HFF-Myc (cell line): Measurements from ENCODE around the gene FHIP2A.
"Not testable (repeated sequence)": the region's sequence is repeated elsewhere in the genome, so short reads cannot be mapped to it uniquely, and the experiment has no call there.

Experiments used
- DNase-seq: peaks from one replicate; pipeline ENCODE4 v3.0.0-alpha.2; 2011; ENCODE audit warnings: low read depth; ENCODE audit errors: extremely low read depth
- H3K4me3 ChIP-seq: replicated peaks from 2 replicates; pipeline ENCODE4 v1.5.1; 2011; ENCODE audit warnings: low read depth, mild to moderate bottlenecking, control low read depth, low read length
- TF ChIP-seq, protein P1 (sequence below): IDR thresholded peaks from 2 replicates; pipeline ENCODE4 v1.5.1; 2012; ENCODE audit warnings: mild to moderate bottlenecking, low read depth, low read length, control low read depth; ENCODE audit errors: missing control alignments

The FHIP2A gene

DNA sequence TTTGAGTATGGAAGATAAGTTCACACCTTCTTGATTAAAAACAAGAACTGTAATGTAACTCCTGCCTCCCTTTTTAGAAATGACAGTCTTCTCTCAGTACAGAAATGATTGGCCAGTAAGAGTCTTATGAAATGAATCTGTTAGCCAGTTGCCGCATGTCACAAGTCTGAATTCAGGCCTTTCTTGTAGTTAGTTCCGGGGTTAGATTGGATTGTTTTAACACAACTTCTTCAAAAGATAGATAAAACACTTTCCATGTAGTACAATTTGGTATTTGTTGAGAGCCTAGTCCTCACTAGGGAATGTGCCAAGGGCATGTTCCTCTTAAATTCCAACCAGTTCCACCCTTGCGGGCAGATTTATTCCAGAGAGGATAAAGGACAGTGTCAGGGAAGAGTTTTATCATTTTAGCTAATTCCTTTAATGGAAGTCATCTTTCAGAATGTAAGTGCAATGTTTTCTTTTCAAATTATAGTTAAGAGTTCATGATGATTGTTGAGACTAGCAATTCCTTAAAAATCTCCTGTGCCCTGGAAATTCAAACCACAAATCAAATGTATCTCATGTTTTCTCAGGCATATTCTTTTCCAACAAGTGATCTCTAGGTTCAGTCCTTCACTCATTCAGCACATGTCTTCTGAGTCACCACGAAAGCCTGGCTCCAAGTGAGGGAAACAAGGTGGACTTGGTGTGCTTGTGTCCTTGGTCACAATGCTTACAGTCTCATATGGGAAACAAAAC, 4.1 kb downstream of the FHIP2A start:
- TF ChIP-seq, protein P1, sequence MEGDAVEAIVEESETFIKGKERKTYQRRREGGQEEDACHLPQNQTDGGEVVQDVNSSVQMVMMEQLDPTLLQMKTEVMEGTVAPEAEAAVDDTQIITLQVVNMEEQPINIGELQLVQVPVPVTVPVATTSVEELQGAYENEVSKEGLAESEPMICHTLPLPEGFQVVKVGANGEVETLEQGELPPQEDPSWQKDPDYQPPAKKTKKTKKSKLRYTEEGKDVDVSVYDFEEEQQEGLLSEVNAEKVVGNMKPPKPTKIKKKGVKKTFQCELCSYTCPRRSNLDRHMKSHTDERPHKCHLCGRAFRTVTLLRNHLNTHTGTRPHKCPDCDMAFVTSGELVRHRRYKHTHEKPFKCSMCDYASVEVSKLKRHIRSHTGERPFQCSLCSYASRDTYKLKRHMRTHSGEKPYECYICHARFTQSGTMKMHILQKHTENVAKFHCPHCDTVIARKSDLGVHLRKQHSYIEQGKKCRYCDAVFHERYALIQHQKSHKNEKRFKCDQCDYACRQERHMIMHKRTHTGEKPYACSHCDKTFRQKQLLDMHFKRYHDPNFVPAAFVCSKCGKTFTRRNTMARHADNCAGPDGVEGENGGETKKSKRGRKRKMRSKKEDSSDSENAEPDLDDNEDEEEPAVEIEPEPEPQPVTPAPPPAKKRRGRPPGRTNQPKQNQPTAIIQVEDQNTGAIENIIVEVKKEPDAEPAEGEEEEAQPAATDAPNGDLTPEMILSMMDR: no peak
- no peak overlapping the region for H3K4me3 ChIP-seq
- DNase-seq: peak; percentile 59

DNA sequence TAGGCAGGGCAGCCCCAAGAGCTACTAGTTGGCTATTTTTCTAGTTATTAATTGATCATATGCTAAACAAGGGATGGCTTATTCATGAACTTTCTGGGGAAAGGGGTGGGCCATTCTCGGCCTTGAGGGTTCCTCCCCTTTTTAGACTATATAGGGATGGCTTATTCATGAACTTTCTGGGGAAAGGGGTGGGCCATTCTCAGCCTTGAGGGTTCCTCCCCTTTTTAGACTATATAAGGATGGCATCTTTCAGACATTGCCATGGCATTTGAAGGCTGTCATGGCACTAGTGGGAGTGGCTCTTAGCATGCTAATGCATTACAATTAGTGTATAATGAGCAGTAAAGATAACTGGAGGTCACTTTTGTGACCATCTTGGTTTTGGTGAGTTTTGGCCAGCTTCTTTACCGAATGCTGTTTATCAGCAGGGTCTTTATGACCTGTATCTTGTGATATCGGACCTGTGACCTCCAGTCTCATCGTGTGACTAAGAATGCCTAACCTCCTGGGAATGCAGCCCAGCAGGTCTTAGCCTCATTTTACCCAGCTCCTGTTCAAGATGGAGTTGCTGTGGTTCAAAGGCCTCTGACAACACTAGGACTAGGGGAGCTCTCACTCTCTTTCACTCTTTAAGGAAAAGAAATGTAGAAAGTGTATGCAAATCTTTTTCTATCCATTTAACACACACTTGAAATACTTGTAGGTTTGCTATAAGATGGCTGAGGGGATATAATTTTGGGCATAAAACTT, 7.8 kb downstream of the FHIP2A start:
- TF ChIP-seq, protein P1: no peak
- no peak for DNase-seq
- no peak overlapping the region for H3K4me3 ChIP-seq

DNA sequence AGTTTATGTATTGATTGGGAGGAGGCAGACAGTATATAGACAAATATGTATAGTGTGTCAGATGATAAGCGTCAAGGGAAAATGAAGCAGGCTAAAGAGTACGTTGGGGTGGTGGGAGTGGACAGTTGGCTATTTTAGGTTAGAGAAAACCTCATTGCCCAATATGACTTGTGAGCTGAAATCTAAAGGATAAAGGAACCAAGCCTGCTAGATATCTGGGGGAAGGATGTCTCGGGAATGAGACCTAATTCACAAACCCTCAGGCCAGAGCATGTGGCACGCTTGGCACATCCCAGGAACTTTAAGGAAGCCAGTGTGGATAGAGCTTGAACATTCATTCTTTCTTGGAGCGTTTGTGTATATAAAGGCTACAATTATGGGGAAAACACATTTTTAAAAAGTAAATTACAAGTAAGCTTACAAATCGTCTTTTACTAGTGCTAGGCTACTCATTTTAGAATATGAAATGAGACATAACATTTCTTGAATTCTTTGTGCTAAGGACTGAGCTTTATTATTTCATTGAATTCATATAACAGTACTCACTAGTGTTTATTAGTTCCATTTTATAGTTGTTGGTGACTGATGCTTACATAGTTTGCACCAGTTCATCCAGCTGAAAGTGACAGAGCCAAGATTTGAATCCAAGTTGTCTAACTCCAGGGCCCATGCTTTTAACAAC, 9.7 kb downstream of the FHIP2A start:
- DNase-seq: no peak
- no peak overlapping the region for H3K4me3 ChIP-seq
- TF ChIP-seq, protein P1: no peak

DNA sequence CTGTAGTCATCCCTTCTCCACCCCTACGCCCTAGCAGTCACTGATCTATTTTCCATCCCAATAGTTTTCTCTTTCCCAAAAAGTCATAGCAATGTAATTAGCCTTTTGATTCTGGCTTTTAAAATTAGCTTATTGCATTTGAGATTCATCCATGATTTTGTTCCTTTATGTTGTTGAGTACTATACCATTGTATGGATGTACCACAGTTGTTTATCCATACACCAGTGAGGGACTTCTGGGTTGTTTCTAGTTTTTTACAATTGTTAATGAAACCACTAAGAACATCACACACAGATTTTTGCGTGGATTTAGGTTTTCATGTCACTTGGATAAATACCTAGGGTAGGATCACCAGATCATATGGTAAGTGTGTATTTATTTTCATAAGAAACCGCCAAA, 16.1 kb downstream of the FHIP2A start:
- H3K4me3 ChIP-seq: no peak overlapping the region
- no peak for DNase-seq
- TF ChIP-seq, protein P1: no peak

DNA sequence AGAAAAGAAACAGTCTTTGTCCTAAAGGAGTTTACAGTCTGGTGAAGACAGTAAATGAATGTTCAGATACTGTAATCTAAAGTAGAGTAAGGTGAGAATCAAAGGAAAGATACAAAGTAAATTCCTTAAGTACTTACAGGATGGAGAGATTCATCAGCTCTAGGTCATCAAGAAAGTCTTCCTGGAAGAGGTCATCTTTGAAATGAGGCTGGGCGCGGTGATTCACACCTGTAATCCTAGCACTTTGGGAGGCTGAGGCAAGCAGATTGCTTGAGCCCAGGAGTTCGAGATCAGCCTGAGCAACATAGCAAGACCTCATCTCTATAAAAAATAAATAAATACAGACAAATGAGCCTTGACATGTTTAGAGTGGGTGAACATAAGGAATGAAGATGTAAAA, 18.3 kb downstream of the FHIP2A start:
- no peak for DNase-seq
- TF ChIP-seq, protein P1: no peak
- H3K4me3 ChIP-seq: no peak overlapping the region

DNA sequence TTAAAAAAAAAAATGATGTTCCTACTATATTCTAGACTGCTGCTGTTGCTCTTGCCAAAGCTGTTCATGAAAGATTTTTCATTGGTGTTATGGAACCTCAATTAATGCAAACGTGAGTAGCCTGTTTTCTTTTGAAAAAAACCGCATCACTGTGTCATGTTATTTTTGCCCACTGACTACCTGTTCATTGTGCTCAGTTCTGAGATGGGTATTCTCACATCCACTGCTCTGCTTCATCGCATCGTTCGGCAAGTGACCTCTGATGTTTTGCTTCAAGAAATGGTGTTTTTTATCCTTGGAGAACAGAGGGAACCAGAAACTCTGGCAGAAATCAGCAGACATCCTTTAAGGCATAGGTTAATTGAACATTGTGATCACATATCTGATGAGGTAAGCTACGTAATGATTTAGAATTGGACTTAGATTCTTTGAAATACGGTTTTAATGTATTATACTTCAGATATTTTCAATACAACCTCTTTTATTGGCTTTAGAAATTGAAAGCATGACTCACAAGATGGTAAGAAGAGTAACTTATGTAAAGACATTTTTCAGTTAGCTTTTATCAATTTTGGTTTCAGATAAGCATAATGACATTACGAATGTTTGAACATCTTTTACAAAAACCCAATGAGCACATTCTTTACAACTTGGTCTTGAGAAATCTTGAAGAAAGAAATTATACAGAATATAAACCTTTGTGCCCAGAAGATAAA, 24.6 kb downstream of the FHIP2A start:
- no peak for DNase-seq
- H3K4me3 ChIP-seq: no peak overlapping the region
- TF ChIP-seq, protein P1: no peak

DNA sequence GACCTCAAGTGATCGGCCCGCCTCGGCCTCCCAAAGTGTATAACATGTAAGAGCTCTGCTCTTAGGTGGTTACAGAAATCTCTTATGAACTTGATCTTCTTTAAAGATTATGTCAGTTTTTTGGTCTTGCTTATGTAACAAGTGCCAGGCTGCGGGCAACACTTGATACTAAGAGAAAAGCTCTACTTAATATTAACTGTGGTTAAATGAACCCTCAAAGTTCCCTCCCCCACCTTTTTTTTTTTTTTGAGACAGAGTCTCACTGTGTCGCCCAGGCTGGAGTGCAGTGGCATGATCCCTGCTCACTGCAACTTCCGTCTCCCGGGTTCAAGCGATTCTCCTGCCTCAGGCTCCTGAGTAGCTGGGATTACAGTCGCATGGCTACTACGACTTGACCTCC, 25.9 kb downstream of the FHIP2A start:
- not testable (repeated sequence) for DNase-seq, H3K4me3 ChIP-seq
